Heart left ventricle (tissue), 13 donors: ENCODE data around the gene SLC16A5.

Experiments used
- CTCF ChIP-seq, 12 donors: fragments of 200-600 bp; sonication (generic) in 4 of 12; IDR thresholded peaks; one replicate each; pipeline versions ENCODE4 v1.5.0 to v1.8.0; 2018 to 2022; ENCODE audit warnings: antibody characterized with exemption in 12 of 12, mild to moderate bottlenecking in 5 of 12
- POLR2A ChIP-seq, 2 donors: fragments of 450-650 bp; IDR thresholded peaks; one replicate each; pipeline ENCODE4 v1.6.1; 2017; ENCODE audit warnings: antibody characterized with exemption in 2 of 2, mild to moderate bottlenecking in 2 of 2, moderate library complexity in 2 of 2
- donor health status: ischemic (EF 13 %, LVEDD 7.1; RV severe dilation, severe dysfunction).
- donor health status: DM: no; HTN: yes; CAD: no.
- donor health status: DM: no; HTN: no; CAD: no.
- donor health status: ischemic (EF 25% LVEDD 6.9; RV normal size, moderate dysfunction).
- donor health status: ischemic (EF 25% LVEDD 5.7; RV mildly dilated, moderate dysfunction).
- donor health status: ischemic (EF 35%, LVEDD 5.7; RV mildly dilated, moderate dysfunction).
- donor health status: nonischemic (EF 11% LVEDD 7.7; RV severe dilation, severe dysfunction).
- donor health status: DM: yes; HTN: yes; CAD: no.
- donor health status: PGD.
- donor health status: ischemic (EF 29% LVEDD 5.4; RV normal size, mild dysfunction).
- donor health status: nonischemic (EF 23%, LVEDD 6.1; RV moderate dilation, normal function).

DNA sequence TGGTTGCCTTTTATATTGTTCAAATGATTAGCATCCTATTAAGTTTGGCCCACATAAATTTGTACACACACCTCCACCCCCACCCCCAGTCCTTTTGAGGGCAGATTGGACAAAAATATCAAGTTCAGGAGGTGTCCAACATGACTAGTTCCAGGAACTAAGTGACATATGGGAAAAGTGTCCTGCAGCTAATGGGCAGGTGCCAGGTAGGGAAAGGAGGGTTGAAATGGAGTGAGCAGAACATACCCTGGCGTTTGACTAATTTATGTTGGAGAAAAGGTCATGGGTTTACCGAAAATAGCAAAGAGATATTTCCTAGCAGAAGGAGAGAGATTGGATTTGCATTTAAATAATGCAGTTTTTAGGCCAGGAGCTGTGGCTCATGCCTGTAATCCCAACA is 35.8 kb upstream of the SLC16A5 start:
- TF ChIP-seq POLR2A (IDR thresholded peaks at IDR 0.05) (no peak), CTCF (IDR thresholded peaks at IDR 0.05) (no peak)
